ENCODE data around the gene AUTS2. TPM values are rescaled to one million over a fixed set of nuclear protein-coding genes. Genes with fewer than 3 reads are reported as not detected.

Gene AUTS2
- total RNA-seq, 1 donor from 2014 or later, result 80.6 TPM

GRCh38 chr7:70616821-70617220 lies 1018.5 kb downstream of the AUTS2 start:
- DNase-seq (ENCODE audit: extremely low spot score, unreplicated experiment), result no peak
- TF ChIP-seq, protein P1, sequence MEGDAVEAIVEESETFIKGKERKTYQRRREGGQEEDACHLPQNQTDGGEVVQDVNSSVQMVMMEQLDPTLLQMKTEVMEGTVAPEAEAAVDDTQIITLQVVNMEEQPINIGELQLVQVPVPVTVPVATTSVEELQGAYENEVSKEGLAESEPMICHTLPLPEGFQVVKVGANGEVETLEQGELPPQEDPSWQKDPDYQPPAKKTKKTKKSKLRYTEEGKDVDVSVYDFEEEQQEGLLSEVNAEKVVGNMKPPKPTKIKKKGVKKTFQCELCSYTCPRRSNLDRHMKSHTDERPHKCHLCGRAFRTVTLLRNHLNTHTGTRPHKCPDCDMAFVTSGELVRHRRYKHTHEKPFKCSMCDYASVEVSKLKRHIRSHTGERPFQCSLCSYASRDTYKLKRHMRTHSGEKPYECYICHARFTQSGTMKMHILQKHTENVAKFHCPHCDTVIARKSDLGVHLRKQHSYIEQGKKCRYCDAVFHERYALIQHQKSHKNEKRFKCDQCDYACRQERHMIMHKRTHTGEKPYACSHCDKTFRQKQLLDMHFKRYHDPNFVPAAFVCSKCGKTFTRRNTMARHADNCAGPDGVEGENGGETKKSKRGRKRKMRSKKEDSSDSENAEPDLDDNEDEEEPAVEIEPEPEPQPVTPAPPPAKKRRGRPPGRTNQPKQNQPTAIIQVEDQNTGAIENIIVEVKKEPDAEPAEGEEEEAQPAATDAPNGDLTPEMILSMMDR (IDR thresholded peaks at IDR 0.05), result no peak
- Mint-ChIP-seq H3K4me3 (ENCODE audit: unreplicated experiment) (no peak overlapping the region), H3K27ac (ENCODE audit: unreplicated experiment) (no peak overlapping the region), H3K27me3 (ENCODE audit: unreplicated experiment) (no peaks in the 10 kb centered on the region), H3K4me1 (ENCODE audit: unreplicated experiment) (peaks cover 23% of the 10 kb centered on the region), H3K36me3 (ENCODE audit: unreplicated experiment) (peaks cover 2% of the 10 kb centered on the region), H3K9me3 (ENCODE audit: unreplicated experiment) (no peaks in the 10 kb centered on the region)

GRCh38 chr7:70618020-70618551 lies 1019.8 kb downstream of the AUTS2 start:
- DNase-seq (ENCODE audit: extremely low spot score, unreplicated experiment), result no peak
- TF ChIP-seq, protein P1 (IDR thresholded peaks at IDR 0.05), result no peak
- Mint-ChIP-seq H3K27me3 (ENCODE audit: unreplicated experiment) (no peaks in the 10 kb centered on the region), H3K4me3 (ENCODE audit: unreplicated experiment) (no peak overlapping the region), H3K9me3 (ENCODE audit: unreplicated experiment) (no peaks in the 10 kb centered on the region), H3K36me3 (ENCODE audit: unreplicated experiment) (peaks cover 2% of the 10 kb centered on the region), H3K4me1 (ENCODE audit: unreplicated experiment) (peaks cover 23% of the 10 kb centered on the region), H3K27ac (ENCODE audit: unreplicated experiment) (no peak overlapping the region)

DNA sequence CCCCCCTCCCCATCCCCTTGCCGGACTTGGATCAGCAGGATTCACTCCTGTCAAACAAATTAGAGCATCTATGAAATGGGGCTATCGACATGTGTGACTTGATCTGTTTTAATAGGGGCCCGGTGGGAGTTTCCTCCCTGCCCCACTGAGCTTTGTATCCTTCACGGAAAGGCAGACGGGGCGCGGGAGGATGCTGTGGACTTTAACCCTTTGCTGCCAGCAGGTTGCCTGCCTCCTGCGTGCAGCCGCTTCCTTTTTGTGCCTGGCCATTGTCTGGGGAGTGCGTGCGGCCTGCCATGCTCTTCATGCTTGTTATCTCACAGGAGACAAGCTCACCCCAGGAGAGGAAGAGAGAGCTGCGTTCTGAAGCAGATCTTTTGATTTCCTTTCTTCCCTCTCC lies 1020.9 kb downstream of the AUTS2 start:
- peaks cover 2% of the 10 kb centered on the region for H3K36me3 Mint-ChIP-seq (ENCODE audit: unreplicated experiment)
- no peak for DNase-seq (ENCODE audit: extremely low spot score, unreplicated experiment)
- no peak overlapping the region for H3K4me3 Mint-ChIP-seq (ENCODE audit: unreplicated experiment)
- H3K9me3 Mint-ChIP-seq (ENCODE audit: unreplicated experiment), result no peaks in the 10 kb centered on the region
- no peaks in the 10 kb centered on the region for H3K27me3 Mint-ChIP-seq (ENCODE audit: unreplicated experiment)
- TF ChIP-seq, protein P1 (IDR thresholded peaks at IDR 0.05), result no peak
- H3K27ac Mint-ChIP-seq (ENCODE audit: unreplicated experiment), result no peak overlapping the region
- peaks cover 20% of the 10 kb centered on the region for H3K4me1 Mint-ChIP-seq (ENCODE audit: unreplicated experiment)

GRCh38 chr7:70619659-70620058 lies 1021.4 kb downstream of the AUTS2 start:
- no peaks in the 10 kb centered on the region for H3K9me3 Mint-ChIP-seq (ENCODE audit: unreplicated experiment)
- H3K27me3 Mint-ChIP-seq (ENCODE audit: unreplicated experiment), result no peaks in the 10 kb centered on the region
- TF ChIP-seq, protein P1 (IDR thresholded peaks at IDR 0.05), result no peak
- no peak for DNase-seq (ENCODE audit: extremely low spot score, unreplicated experiment)
- peaks cover 15% of the 10 kb centered on the region for H3K4me1 Mint-ChIP-seq (ENCODE audit: unreplicated experiment)
- peaks cover 2% of the 10 kb centered on the region for H3K36me3 Mint-ChIP-seq (ENCODE audit: unreplicated experiment)
- H3K27ac Mint-ChIP-seq (ENCODE audit: unreplicated experiment), result no peak overlapping the region
- no peak overlapping the region for H3K4me3 Mint-ChIP-seq (ENCODE audit: unreplicated experiment)

DNA sequence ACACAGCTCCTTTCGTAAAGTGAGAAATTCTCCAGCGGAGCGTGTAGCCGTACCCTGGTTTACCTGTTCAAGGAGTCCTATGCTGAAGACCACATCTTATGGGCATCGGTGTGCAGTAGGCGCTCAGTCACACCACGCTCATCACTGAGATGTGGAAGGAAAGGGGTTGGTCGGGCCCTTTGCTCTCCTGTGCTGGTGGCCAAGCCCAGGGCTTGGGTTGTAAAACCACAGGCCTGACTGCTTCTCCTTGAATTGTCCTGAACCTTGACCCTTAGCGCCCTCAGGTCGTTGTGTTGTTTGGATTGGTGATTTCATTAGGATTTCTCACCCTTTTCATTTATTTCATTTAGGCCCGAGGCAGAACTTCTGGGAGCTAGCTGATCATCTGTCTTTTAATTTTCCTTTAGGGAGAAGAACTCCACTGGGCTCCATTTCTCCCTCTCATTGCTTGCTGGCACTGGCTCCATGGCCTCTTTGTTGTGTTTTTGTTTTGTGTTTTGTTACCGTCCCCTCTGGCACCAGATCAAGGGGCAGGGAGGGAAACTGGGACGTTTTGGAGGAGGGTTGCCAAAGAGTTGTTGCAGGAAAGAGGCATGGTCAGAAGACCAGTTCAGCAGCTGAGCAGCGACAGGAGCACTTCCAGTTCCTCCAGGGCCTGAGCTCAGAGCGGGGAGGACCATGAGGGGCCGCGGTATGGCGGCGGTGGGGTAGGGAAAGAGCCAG lies 1022.2 kb downstream of the AUTS2 start:
- H3K4me3 Mint-ChIP-seq (ENCODE audit: unreplicated experiment), result no peak overlapping the region

More for the DNA sequence above, 1022.2 kb downstream of the AUTS2 start:
- DNase-seq (ENCODE audit: extremely low spot score, unreplicated experiment), result no peak
- Mint-ChIP-seq H3K27me3 (ENCODE audit: unreplicated experiment) (no peaks in the 10 kb centered on the region), H3K27ac (ENCODE audit: unreplicated experiment) (no peak overlapping the region), H3K4me1 (ENCODE audit: unreplicated experiment) (peaks cover 9% of the 10 kb centered on the region), H3K36me3 (ENCODE audit: unreplicated experiment) (peaks cover 2% of the 10 kb centered on the region), H3K9me3 (ENCODE audit: unreplicated experiment) (no peaks in the 10 kb centered on the region)
- TF ChIP-seq, protein P1 (IDR thresholded peaks at IDR 0.05), result no peak
